Measurements from ENCODE around the gene TBCCD1.

The TBCCD1 gene

GRCh38 chr3:186502966-186503712 is 64.0 kb downstream of the TBCCD1 start:
- no peak for TF ChIP-seq SIN3A (IDR thresholded peaks at IDR 0.05; ENCODE audit: borderline replicate concordance, insufficient read depth, low read length)
- TF ChIP-seq, protein P1, sequence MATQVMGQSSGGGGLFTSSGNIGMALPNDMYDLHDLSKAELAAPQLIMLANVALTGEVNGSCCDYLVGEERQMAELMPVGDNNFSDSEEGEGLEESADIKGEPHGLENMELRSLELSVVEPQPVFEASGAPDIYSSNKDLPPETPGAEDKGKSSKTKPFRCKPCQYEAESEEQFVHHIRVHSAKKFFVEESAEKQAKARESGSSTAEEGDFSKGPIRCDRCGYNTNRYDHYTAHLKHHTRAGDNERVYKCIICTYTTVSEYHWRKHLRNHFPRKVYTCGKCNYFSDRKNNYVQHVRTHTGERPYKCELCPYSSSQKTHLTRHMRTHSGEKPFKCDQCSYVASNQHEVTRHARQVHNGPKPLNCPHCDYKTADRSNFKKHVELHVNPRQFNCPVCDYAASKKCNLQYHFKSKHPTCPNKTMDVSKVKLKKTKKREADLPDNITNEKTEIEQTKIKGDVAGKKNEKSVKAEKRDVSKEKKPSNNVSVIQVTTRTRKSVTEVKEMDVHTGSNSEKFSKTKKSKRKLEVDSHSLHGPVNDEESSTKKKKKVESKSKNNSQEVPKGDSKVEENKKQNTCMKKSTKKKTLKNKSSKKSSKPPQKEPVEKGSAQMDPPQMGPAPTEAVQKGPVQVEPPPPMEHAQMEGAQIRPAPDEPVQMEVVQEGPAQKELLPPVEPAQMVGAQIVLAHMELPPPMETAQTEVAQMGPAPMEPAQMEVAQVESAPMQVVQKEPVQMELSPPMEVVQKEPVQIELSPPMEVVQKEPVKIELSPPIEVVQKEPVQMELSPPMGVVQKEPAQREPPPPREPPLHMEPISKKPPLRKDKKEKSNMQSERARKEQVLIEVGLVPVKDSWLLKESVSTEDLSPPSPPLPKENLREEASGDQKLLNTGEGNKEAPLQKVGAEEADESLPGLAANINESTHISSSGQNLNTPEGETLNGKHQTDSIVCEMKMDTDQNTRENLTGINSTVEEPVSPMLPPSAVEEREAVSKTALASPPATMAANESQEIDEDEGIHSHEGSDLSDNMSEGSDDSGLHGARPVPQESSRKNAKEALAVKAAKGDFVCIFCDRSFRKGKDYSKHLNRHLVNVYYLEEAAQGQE (IDR thresholded peaks at IDR 0.05; ENCODE audit: insufficient read depth in 1 of 2, low read depth in 2 of 2, low read length in 2 of 2), result no peak
- no peak for TF ChIP-seq POLR2AphosphoS5 (IDR thresholded peaks at IDR 0.05; ENCODE audit: low read depth, low read length)
- no peak for TF ChIP-seq TAF1 (IDR thresholded peaks at IDR 0.05; ENCODE audit: borderline replicate concordance, insufficient read depth, low read length)
- no peak for TF ChIP-seq FOXP2 (optimal IDR thresholded peaks at IDR 0.05; ENCODE audit: borderline replicate concordance, extremely low read depth, extremely low read length, insufficient read depth)

GRCh38 chr3:186502138-186502948 is 64.8 kb downstream of the TBCCD1 start:
- TF ChIP-seq FOXP2 (optimal IDR thresholded peaks at IDR 0.05; ENCODE audit: borderline replicate concordance, extremely low read depth, extremely low read length, insufficient read depth), result no peak
- no peak for TF ChIP-seq SIN3A (IDR thresholded peaks at IDR 0.05; ENCODE audit: borderline replicate concordance, insufficient read depth, low read length)
- no peak for TF ChIP-seq POLR2AphosphoS5 (IDR thresholded peaks at IDR 0.05; ENCODE audit: low read depth, low read length)
- TF ChIP-seq TAF1 (IDR thresholded peaks at IDR 0.05; ENCODE audit: borderline replicate concordance, insufficient read depth, low read length), result no peak
- TF ChIP-seq, protein P1 (IDR thresholded peaks at IDR 0.05; ENCODE audit: insufficient read depth in 1 of 2, low read depth in 2 of 2, low read length in 2 of 2), result no peak

- TF ChIP-seq POLR2AphosphoS5 (IDR thresholded peaks at IDR 0.05; ENCODE audit: low read depth, low read length), result no peak
- no peak for TF ChIP-seq TAF1 (IDR thresholded peaks at IDR 0.05; ENCODE audit: borderline replicate concordance, insufficient read depth, low read length)
- TF ChIP-seq FOXP2 (optimal IDR thresholded peaks at IDR 0.05; ENCODE audit: borderline replicate concordance, extremely low read depth, extremely low read length, insufficient read depth), result no peak
- no peak for TF ChIP-seq SIN3A (IDR thresholded peaks at IDR 0.05; ENCODE audit: borderline replicate concordance, insufficient read depth, low read length)
- TF ChIP-seq, protein P1 (IDR thresholded peaks at IDR 0.05; ENCODE audit: insufficient read depth in 1 of 2, low read depth in 2 of 2, low read length in 2 of 2), result no peak
These were observed 69.5 kb downstream of the TBCCD1 start for GRCh38 chr3:186497608-186498007.

- TF ChIP-seq TAF1 (IDR thresholded peaks at IDR 0.05; ENCODE audit: borderline replicate concordance, insufficient read depth, low read length), result no peak
- TF ChIP-seq SIN3A (IDR thresholded peaks at IDR 0.05; ENCODE audit: borderline replicate concordance, insufficient read depth, low read length), result no peak
- TF ChIP-seq FOXP2 (optimal IDR thresholded peaks at IDR 0.05; ENCODE audit: borderline replicate concordance, extremely low read depth, extremely low read length, insufficient read depth), result no peak
- TF ChIP-seq, protein P1 (IDR thresholded peaks at IDR 0.05; ENCODE audit: insufficient read depth in 1 of 2, low read depth in 2 of 2, low read length in 2 of 2), result no peak
- TF ChIP-seq POLR2AphosphoS5 (IDR thresholded peaks at IDR 0.05; ENCODE audit: low read depth, low read length), result no peak
These were observed 70.5 kb downstream of the TBCCD1 start for GRCh38 chr3:186496635-186497034.
